ENCODE measurements around the gene PGAP2. TPM values are rescaled to one million over a fixed set of nuclear protein-coding genes. Genes with fewer than 3 reads are reported as not detected.
A peak's percentile ranks its signal among the peaks of the same experiment; 100 is the strongest.

Gene PGAP2
- total and polyA plus RNA-seq, 2 donors (not counting 1 experiment from before 2014, with no cell fraction given) = 20.5 to 47.1 TPM

- peaks cover 23% of the 10 kb centered on the region for H3K79me2 ChIP-seq (ENCODE audit: control insufficient read depth, insufficient read depth, low read length)
- H3K27ac ChIP-seq (ENCODE audit: low read length in 2 of 2) = no peak overlapping the region
- no peak overlapping the region for H3K27ac Mint-ChIP-seq
- H3K4me1 Mint-ChIP-seq = peaks cover 24% of the 10 kb centered on the region
- no peaks in the 10 kb centered on the region for H3K9me3 ChIP-seq (ENCODE audit: control extremely low read depth in 1 of 3, control insufficient read depth in 2 of 3, insufficient read depth in 1 of 3, low read length in 2 of 3)
- H3K9ac ChIP-seq (ENCODE audit: low read length) = no peak overlapping the region
- H3K27me3 Mint-ChIP-seq = no peaks in the 10 kb centered on the region
- H3K4me3 ChIP-seq (ENCODE audit: control extremely low read depth in 1 of 5, extremely low read depth in 1 of 5, insufficient read depth in 1 of 5, low read depth in 2 of 5, low read length in 4 of 5) = no peak overlapping the region
- H3K4me1 ChIP-seq (ENCODE audit: control insufficient read depth in 2 of 2, insufficient read depth in 2 of 2, low read length in 2 of 2) = peaks cover 13 to 16% of the 10 kb centered on the region in 2 donors
- no CpG with 5 or more reads among the region's 3 CpGs for WGBS (ENCODE audit: insufficient coverage)
- no peaks in the 10 kb centered on the region for H3K36me3 ChIP-seq (replicated peaks in 1 of 2; ENCODE audit: control extremely low read depth in 1 of 2, control insufficient read depth in 1 of 2, extremely low read depth in 1 of 2, insufficient read depth in 2 of 2, low read length in 1 of 2)
- no peak overlapping the region for H3K4me3 Mint-ChIP-seq
- DNase-seq (no peak), ATAC-seq (ENCODE audit: low read depth) (no peak)
- CTCF ChIA-PET = interaction anchor here (1.3 to 28.7 kb wide), 3 partner anchors 10 to 224 kb away, joined by 3 to 819 read pairs (median 662); partner anchors contain the start of gene STIM1
- H3K4me2 ChIP-seq (replicated peaks; ENCODE audit: low read depth, low read length, poor library complexity, severe bottlenecking) = no peak overlapping the region
- TF ChIP-seq EZH2 (IDR thresholded peaks at IDR 0.05; ENCODE audit: borderline replicate concordance, insufficient read depth, low read depth, low read length, poor library complexity, severe bottlenecking) (no peak), CTCF (IDR thresholded peaks at IDR 0.05) (no peak)
- POLR2A ChIA-PET = interaction anchor here (0.5 to 0.7 kb wide), 2 partner anchors 129 to 146 kb away, joined by 3 to 6 read pairs; no protein-coding TSS in a partner anchor
- no peaks in the 10 kb centered on the region for H3K27me3 ChIP-seq (replicated peaks in 1 of 4; ENCODE audit: control extremely low read depth in 1 of 4, control insufficient read depth in 3 of 4, insufficient read depth in 4 of 4, low read length in 3 of 4)
- no peak overlapping the region for H2AFZ ChIP-seq (ENCODE audit: insufficient read depth, low read depth, low read length, poor library complexity, severe bottlenecking)
- intact Hi-C loops (cut with micrococcal nuclease) = no loop called here
- H3K9me3 Mint-ChIP-seq (ENCODE audit: insufficient read depth) = no peaks in the 10 kb centered on the region
- H4K20me1 ChIP-seq (ENCODE audit: control insufficient read depth, insufficient read depth, low read length, poor library complexity, severe bottlenecking) = no peaks in the 10 kb centered on the region
These were observed 37.3 kb downstream of the PGAP2 start for GRCh38 chr11:3845670-3846069.

DNA sequence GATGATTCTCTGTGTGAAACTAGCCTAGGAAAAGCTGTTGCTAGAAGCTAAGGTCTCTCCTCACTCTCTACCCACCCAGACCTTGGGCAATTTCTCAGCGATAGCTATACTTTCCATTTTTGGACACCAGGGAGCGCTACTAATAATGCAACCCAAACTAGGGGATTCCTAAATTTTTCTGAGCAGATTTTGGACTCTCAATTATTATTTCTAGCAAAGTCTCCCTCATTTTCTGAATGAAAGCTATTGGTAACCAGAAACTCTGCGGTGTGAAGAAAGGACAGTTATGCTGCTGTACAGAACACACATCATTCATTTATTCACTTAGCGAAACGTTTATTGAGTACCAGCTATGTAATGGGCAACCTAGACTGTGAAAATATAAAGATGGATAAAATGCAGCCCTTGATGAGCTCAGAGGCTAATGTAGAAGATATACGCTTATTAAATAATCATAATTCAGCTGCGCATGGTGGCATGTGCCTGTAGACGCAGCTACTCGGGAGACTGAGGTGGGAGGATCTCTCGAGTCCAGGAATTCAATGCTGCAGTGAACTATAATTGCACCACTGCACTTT, 41.0 kb downstream of the PGAP2 start:
- Mint-ChIP-seq H3K4me1 (peaks cover 23% of the 10 kb centered on the region), H3K27me3 (no peaks in the 10 kb centered on the region), H3K27ac (no peak overlapping the region), H3K9me3 (ENCODE audit: insufficient read depth) (no peaks in the 10 kb centered on the region), H3K4me3 (no peak overlapping the region)
- intact Hi-C loops (cut with micrococcal nuclease) = loop anchor here (1.0 to 2.0 kb wide), 3 partner anchors 123 to 223 kb away; no protein-coding TSS in a partner anchor
- no peaks in the 10 kb centered on the region for H3K9me3 ChIP-seq (ENCODE audit: control extremely low read depth in 1 of 3, control insufficient read depth in 2 of 3, insufficient read depth in 1 of 3, low read length in 2 of 3)
- no peak overlapping the region for H3K27ac ChIP-seq (ENCODE audit: low read length in 2 of 2)
- H3K9ac ChIP-seq (ENCODE audit: low read length) = no peak overlapping the region
- ChIA-PET POLR2A (interaction anchor here (0.7 to 1.4 kb wide), 5 partner anchors 11 to 223 kb away, joined by 3 to 7 read pairs (median 4); no protein-coding TSS in a partner anchor), CTCF (interaction anchor here (0.5 to 36.8 kb wide), 56 partner anchors 7 to 243 kb away, joined by 3 to 819 read pairs (median 6); partner anchors contain the start of genes NUP98, PGAP2, RHOG and STIM1)
- TF ChIP-seq CTCF (IDR thresholded peaks at IDR 0.05) = peak; percentile 83
- TF ChIP-seq EZH2 (IDR thresholded peaks at IDR 0.05; ENCODE audit: borderline replicate concordance, insufficient read depth, low read depth, low read length, poor library complexity, severe bottlenecking) = no peak
- 67% methylated on average over 6 of the region's 10 CpGs for WGBS (ENCODE audit: insufficient coverage)
- no peak overlapping the region for H3K4me2 ChIP-seq (replicated peaks; ENCODE audit: low read depth, low read length, poor library complexity, severe bottlenecking)
- H3K27me3 ChIP-seq (replicated peaks in 1 of 4; ENCODE audit: control extremely low read depth in 1 of 4, control insufficient read depth in 3 of 4, insufficient read depth in 4 of 4, low read length in 3 of 4) = no peaks in the 10 kb centered on the region
- H3K4me3 ChIP-seq (ENCODE audit: control extremely low read depth in 1 of 5, extremely low read depth in 1 of 5, insufficient read depth in 1 of 5, low read depth in 2 of 5, low read length in 4 of 5) = no peak overlapping the region
- no peaks in the 10 kb centered on the region for H3K36me3 ChIP-seq (replicated peaks in 1 of 2; ENCODE audit: control extremely low read depth in 1 of 2, control insufficient read depth in 1 of 2, extremely low read depth in 1 of 2, insufficient read depth in 2 of 2, low read length in 1 of 2)
- DNase-seq = peak; percentile 80
- no peak overlapping the region for H2AFZ ChIP-seq (ENCODE audit: insufficient read depth, low read depth, low read length, poor library complexity, severe bottlenecking)
- H3K4me1 ChIP-seq (ENCODE audit: control insufficient read depth in 2 of 2, insufficient read depth in 2 of 2, low read length in 2 of 2) = peaks cover 24% of the 10 kb centered on the region in 2 donors
- H4K20me1 ChIP-seq (ENCODE audit: control insufficient read depth, insufficient read depth, low read length, poor library complexity, severe bottlenecking) = no peaks in the 10 kb centered on the region
- H3K79me2 ChIP-seq (ENCODE audit: control insufficient read depth, insufficient read depth, low read length) = peaks cover 35% of the 10 kb centered on the region
- peak; percentile 64 for ATAC-seq (ENCODE audit: low read depth)

All from B cell (primary cell).